Fibroblast of skin of left biceps (primary cell): ENCODE results near the gene TRAPPC3L.

Experiments used
- DNase-seq, 2 experiments: peaks; one replicate each; pipeline ENCODE4 v3.0.0-alpha.2; 2013; ENCODE audit warnings: low read depth in 2 of 2

TRAPPC3L gene

GRCh38 chr6:116557893-116558292, 12.4 kb upstream of the TRAPPC3L start:
- peak; percentile 90 to 94 for DNase-seq

- DNase-seq: no peak
These were observed 11.4 kb upstream of the TRAPPC3L start for GRCh38 chr6:116556814-116557415.

- peak; percentile 73 to 77 for DNase-seq
These were observed 10.6 kb upstream of the TRAPPC3L start for GRCh38 chr6:116556065-116556464.

- no peak for DNase-seq
These were observed 8.0 kb upstream of the TRAPPC3L start, which contains the start of gene CALHM4 for GRCh38 chr6:116553451-116553850. CALHM4 (plus strand) TSS chr6:116553751; CDS start chr6:116553794, 43 bp downstream.

- no peak for DNase-seq
These were observed 5.3 kb upstream of the TRAPPC3L start for GRCh38 chr6:116550796-116551195.

GRCh38 chr6:116547358-116547757, 1.9 kb upstream of the TRAPPC3L start:
- DNase-seq: no peak

GRCh38 chr6:116543149-116543548, 2.3 kb downstream of the TRAPPC3L start:
- DNase-seq: no peak

- DNase-seq: no peak
These were observed 3.1 kb downstream of the TRAPPC3L start for GRCh38 chr6:116542426-116542825.

GRCh38 chr6:116536216-116536621, 9.3 kb downstream of the TRAPPC3L start:
- DNase-seq: no peak

GRCh38 chr6:116535109-116535508, 10.4 kb downstream of the TRAPPC3L start:
- no peak for DNase-seq

GRCh38 chr6:116533233-116533957, 12.1 kb downstream of the TRAPPC3L start:
- DNase-seq: no peak

- DNase-seq: no peak
These were observed 13.6 kb downstream of the TRAPPC3L start for GRCh38 chr6:116531675-116532570.

- DNase-seq: no peak
These were observed 15.0 kb downstream of the TRAPPC3L start for GRCh38 chr6:116530436-116530835.

- no peak for DNase-seq
These were observed 15.8 kb downstream of the TRAPPC3L start for GRCh38 chr6:116529466-116530290.

- no peak for DNase-seq
These were observed 16.7 kb downstream of the TRAPPC3L start for GRCh38 chr6:116528780-116529179.

GRCh38 chr6:116528133-116528532, 17.4 kb downstream of the TRAPPC3L start:
- DNase-seq: no peak

- DNase-seq: no peak
These were observed 21.2 kb downstream of the TRAPPC3L start for GRCh38 chr6:116524236-116524635.

GRCh38 chr6:116522896-116523295, 22.6 kb downstream of the TRAPPC3L start:
- DNase-seq: no peak

GRCh38 chr6:116518621-116519368, 26.7 kb downstream of the TRAPPC3L start:
- no peak for DNase-seq

- no peak for DNase-seq
These were observed 30.3 kb downstream of the TRAPPC3L start for GRCh38 chr6:116515141-116515540.

- no peak for DNase-seq
These were observed 31.4 kb downstream of the TRAPPC3L start for GRCh38 chr6:116514111-116514510.
